ENCODE data around the gene ZNF519.

DNA sequence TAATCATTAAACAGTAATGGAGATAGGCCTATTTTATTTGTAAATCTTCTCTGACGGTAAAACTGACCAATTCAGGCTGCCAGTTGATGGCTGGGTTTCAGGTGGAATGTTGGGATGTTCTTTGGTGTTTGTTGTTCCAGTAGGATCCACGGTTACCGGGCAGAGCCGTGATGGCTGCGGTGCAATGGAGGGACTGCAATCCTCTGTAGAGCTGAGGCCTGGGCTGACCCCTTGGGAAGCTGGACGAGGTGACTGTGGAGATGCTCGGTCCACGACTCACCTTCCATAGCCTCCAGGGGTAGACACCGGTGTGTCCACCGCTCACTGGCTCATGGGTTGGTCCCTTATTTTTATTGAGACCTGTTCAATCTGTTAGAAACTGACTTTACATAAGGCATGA lies 42.5 kb downstream of the ZNF519 start:
- TF ChIP-seq, protein P1, sequence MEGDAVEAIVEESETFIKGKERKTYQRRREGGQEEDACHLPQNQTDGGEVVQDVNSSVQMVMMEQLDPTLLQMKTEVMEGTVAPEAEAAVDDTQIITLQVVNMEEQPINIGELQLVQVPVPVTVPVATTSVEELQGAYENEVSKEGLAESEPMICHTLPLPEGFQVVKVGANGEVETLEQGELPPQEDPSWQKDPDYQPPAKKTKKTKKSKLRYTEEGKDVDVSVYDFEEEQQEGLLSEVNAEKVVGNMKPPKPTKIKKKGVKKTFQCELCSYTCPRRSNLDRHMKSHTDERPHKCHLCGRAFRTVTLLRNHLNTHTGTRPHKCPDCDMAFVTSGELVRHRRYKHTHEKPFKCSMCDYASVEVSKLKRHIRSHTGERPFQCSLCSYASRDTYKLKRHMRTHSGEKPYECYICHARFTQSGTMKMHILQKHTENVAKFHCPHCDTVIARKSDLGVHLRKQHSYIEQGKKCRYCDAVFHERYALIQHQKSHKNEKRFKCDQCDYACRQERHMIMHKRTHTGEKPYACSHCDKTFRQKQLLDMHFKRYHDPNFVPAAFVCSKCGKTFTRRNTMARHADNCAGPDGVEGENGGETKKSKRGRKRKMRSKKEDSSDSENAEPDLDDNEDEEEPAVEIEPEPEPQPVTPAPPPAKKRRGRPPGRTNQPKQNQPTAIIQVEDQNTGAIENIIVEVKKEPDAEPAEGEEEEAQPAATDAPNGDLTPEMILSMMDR (conservative IDR thresholded peaks at IDR 0.05): no peak
- TF ChIP-seq EZH2 (IDR thresholded peaks at IDR 0.05; ENCODE audit: low read depth): no peak
